ENCODE data around the gene KRT77. TPM values are rescaled to one million over a fixed set of nuclear protein-coding genes. Genes with fewer than 3 reads are reported as not detected.

KRT77 gene
- polyA plus RNA-seq, 1 donor from 2014 or later, result not detected

DNA sequence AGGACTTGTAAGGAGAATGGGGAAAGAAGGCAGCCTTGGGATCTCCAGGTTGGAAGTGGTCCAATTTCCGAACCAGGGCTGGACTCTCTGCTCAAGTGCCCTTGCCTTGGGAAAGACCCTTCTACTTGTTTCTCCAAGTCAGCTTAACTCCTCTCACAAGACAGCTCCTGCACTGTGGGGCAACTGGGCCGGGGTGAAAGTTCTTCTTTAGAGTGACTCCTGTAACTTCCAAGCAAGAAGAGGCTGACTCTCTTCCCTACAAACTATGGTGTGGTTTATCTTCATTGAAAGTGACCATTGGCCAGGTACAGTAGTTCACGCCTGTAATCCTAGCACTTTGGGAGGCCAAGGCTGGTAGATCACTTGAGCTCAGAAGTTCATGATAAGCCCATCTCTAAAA, 36.9 kb downstream of the KRT77 start:
- Histone ChIP-seq H3K9ac (ENCODE audit: low read length) (no peak overlapping the region), H3F3A (ENCODE audit: insufficient read depth, low read length, poor library complexity, severe bottlenecking) (no peaks in the 10 kb centered on the region), H3K27ac (ENCODE audit: low read length) (no peak overlapping the region), H3K36me3 (ENCODE audit: insufficient read depth, low read length) (no peaks in the 10 kb centered on the region), H3K4me2 (ENCODE audit: low read length) (no peak overlapping the region), H3K9me3 (ENCODE audit: low read length) (no peaks in the 10 kb centered on the region), H2AFZ (ENCODE audit: low read depth, low read length) (no peak overlapping the region), H3K9me2 (ENCODE audit: insufficient read depth, low read length) (no peaks in the 10 kb centered on the region), H3K79me2 (replicated peaks; ENCODE audit: insufficient read depth, low read length) (no peaks in the 10 kb centered on the region), H4K20me1 (ENCODE audit: insufficient read depth) (no peaks in the 10 kb centered on the region), H3K27me3 (ENCODE audit: insufficient read depth, low read depth, low read length) (no peaks in the 10 kb centered on the region), H3K4me3 (ENCODE audit: low read length) (no peak overlapping the region)
- TF ChIP-seq, protein P1, sequence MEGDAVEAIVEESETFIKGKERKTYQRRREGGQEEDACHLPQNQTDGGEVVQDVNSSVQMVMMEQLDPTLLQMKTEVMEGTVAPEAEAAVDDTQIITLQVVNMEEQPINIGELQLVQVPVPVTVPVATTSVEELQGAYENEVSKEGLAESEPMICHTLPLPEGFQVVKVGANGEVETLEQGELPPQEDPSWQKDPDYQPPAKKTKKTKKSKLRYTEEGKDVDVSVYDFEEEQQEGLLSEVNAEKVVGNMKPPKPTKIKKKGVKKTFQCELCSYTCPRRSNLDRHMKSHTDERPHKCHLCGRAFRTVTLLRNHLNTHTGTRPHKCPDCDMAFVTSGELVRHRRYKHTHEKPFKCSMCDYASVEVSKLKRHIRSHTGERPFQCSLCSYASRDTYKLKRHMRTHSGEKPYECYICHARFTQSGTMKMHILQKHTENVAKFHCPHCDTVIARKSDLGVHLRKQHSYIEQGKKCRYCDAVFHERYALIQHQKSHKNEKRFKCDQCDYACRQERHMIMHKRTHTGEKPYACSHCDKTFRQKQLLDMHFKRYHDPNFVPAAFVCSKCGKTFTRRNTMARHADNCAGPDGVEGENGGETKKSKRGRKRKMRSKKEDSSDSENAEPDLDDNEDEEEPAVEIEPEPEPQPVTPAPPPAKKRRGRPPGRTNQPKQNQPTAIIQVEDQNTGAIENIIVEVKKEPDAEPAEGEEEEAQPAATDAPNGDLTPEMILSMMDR (IDR thresholded peaks at IDR 0.05; ENCODE audit: poor library complexity, severe bottlenecking), result no peak
- TF ChIP-seq MXI1 (conservative IDR thresholded peaks at IDR 0.05; ENCODE audit: poor library complexity, severe bottlenecking) (no peak), POLR2AphosphoS5 (IDR thresholded peaks at IDR 0.05) (no peak), TAF1 (IDR thresholded peaks at IDR 0.05; ENCODE audit: low read depth) (no peak), EP300 (conservative IDR thresholded peaks at IDR 0.05; ENCODE audit: poor library complexity, severe bottlenecking) (no peak), RAD21 (conservative IDR thresholded peaks at IDR 0.05) (no peak), EZH2 (IDR thresholded peaks at IDR 0.05; ENCODE audit: borderline replicate concordance, insufficient read depth, low read length, poor library complexity, severe bottlenecking) (no peak), SMC3 (conservative IDR thresholded peaks at IDR 0.05; ENCODE audit: poor library complexity) (no peak)
- TF ChIP-seq, protein P2, sequence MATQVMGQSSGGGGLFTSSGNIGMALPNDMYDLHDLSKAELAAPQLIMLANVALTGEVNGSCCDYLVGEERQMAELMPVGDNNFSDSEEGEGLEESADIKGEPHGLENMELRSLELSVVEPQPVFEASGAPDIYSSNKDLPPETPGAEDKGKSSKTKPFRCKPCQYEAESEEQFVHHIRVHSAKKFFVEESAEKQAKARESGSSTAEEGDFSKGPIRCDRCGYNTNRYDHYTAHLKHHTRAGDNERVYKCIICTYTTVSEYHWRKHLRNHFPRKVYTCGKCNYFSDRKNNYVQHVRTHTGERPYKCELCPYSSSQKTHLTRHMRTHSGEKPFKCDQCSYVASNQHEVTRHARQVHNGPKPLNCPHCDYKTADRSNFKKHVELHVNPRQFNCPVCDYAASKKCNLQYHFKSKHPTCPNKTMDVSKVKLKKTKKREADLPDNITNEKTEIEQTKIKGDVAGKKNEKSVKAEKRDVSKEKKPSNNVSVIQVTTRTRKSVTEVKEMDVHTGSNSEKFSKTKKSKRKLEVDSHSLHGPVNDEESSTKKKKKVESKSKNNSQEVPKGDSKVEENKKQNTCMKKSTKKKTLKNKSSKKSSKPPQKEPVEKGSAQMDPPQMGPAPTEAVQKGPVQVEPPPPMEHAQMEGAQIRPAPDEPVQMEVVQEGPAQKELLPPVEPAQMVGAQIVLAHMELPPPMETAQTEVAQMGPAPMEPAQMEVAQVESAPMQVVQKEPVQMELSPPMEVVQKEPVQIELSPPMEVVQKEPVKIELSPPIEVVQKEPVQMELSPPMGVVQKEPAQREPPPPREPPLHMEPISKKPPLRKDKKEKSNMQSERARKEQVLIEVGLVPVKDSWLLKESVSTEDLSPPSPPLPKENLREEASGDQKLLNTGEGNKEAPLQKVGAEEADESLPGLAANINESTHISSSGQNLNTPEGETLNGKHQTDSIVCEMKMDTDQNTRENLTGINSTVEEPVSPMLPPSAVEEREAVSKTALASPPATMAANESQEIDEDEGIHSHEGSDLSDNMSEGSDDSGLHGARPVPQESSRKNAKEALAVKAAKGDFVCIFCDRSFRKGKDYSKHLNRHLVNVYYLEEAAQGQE (IDR thresholded peaks at IDR 0.05; ENCODE audit: borderline replicate concordance), result no peak

DNA sequence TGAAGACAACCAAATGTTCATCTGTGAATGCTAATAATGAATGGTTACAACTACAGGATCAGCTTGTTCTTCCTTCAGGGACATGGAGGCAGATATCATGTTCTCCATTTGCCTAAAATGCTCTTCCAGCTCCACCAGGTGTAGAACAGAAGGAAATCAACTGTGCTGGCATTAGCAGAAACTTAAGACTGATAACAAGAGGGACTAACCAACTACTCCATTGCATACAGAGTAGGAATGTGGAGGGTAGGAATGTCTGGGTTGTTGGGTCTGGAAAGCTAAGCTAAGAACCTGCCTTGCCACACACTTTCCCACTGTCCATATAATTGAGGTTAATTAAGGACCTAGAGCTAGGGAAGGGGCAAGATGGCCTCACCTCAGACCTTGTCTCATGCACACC, 39.9 kb downstream of the KRT77 start:
- Histone ChIP-seq H3K9me2 (ENCODE audit: insufficient read depth, low read length) (no peaks in the 10 kb centered on the region), H3K9ac (ENCODE audit: low read length) (no peak overlapping the region), H3K36me3 (ENCODE audit: insufficient read depth, low read length) (no peaks in the 10 kb centered on the region), H3K4me3 (ENCODE audit: low read length) (no peak overlapping the region), H3F3A (ENCODE audit: insufficient read depth, low read length, poor library complexity, severe bottlenecking) (no peaks in the 10 kb centered on the region), H3K4me2 (ENCODE audit: low read length) (no peak overlapping the region), H2AFZ (ENCODE audit: low read depth, low read length) (no peak overlapping the region), H3K27ac (ENCODE audit: low read length) (no peak overlapping the region), H4K20me1 (ENCODE audit: insufficient read depth) (no peaks in the 10 kb centered on the region), H3K79me2 (replicated peaks; ENCODE audit: insufficient read depth, low read length) (no peaks in the 10 kb centered on the region), H3K9me3 (ENCODE audit: low read length) (no peaks in the 10 kb centered on the region), H3K27me3 (ENCODE audit: insufficient read depth, low read depth, low read length) (no peaks in the 10 kb centered on the region)
- TF ChIP-seq, protein P2 (IDR thresholded peaks at IDR 0.05; ENCODE audit: borderline replicate concordance), result no peak
- TF ChIP-seq EZH2 (IDR thresholded peaks at IDR 0.05; ENCODE audit: borderline replicate concordance, insufficient read depth, low read length, poor library complexity, severe bottlenecking), result no peak
- no peak for TF ChIP-seq SMC3 (conservative IDR thresholded peaks at IDR 0.05; ENCODE audit: poor library complexity)
- TF ChIP-seq TAF1 (IDR thresholded peaks at IDR 0.05; ENCODE audit: low read depth), result no peak
- no peak for TF ChIP-seq MXI1 (conservative IDR thresholded peaks at IDR 0.05; ENCODE audit: poor library complexity, severe bottlenecking)
- TF ChIP-seq, protein P1 (IDR thresholded peaks at IDR 0.05; ENCODE audit: poor library complexity, severe bottlenecking), result no peak
- no peak for TF ChIP-seq EP300 (conservative IDR thresholded peaks at IDR 0.05; ENCODE audit: poor library complexity, severe bottlenecking)
- TF ChIP-seq POLR2AphosphoS5 (IDR thresholded peaks at IDR 0.05), result no peak
- TF ChIP-seq RAD21 (conservative IDR thresholded peaks at IDR 0.05), result no peak

Data from neural cell (in vitro differentiated cells).